Sciatic nerve (tissue), 2 donors: Measurements from ENCODE around the gene NSG2. TPM values are rescaled to one million over a fixed set of nuclear protein-coding genes. Genes with fewer than 3 reads are reported as not detected.
"Not testable (repeated sequence)": the region's sequence is repeated elsewhere in the genome, so short reads cannot be mapped to it uniquely, and the experiment has no call there.

ENCODE experiments used
- ATAC-seq: fragments of 200-7000 bp; cut with Tn5 transposase; one replicate; pipeline ENCODE4 v1.9.1; 2020; ENCODE audit warnings: mild to moderate bottlenecking, moderate library complexity
- DNase-seq: peaks from one replicate; pipeline ENCODE4 v3.0.0-alpha.2; 2020; ENCODE audit warnings: low spot score
- intact Hi-C: fragments of 100-400 bp; cut with DNase I; formaldehyde crosslinking; loops from one replicate; pipeline ENCODE4 v1.14.2; 2022
- total RNA-seq: library from RNA; stranded (reverse); fragmentation: NEBNext Ultra II Directional; extraction: Animal tissue kit (Norgen Biotek cat#: 25700); gene quantifications from one replicate; pipeline ENCODE4 v1.2.1, GENCODE V29; 2021
- donor health status: DM: no; HTN: no; CAD: no.
- donor health status: DM: no; HTN: no; CAD: no.

Gene NSG2
- total RNA-seq, 1 donor from 2014 or later = not detected

- no peak for DNase-seq
- intact Hi-C loops = no loop called here
- no peak for ATAC-seq
Observed at GRCh38 chr5:174145091-174145490, 99.6 kb downstream of the NSG2 start.

GRCh38 chr5:174145821-174146220 is 100.3 kb downstream of the NSG2 start:
- ATAC-seq (no peak), DNase-seq (no peak)
- intact Hi-C loops = no loop called here

- DNase-seq (no peak), ATAC-seq (no peak)
- intact Hi-C loops = no loop called here
Observed at GRCh38 chr5:174146556-174146955, 101.0 kb downstream of the NSG2 start.

- ATAC-seq, DNase-seq, intact Hi-C loops: not testable (repeated sequence)
Observed at GRCh38 chr5:174147012-174147411, 101.5 kb downstream of the NSG2 start.

- no peak for ATAC-seq
- no peak for DNase-seq
- intact Hi-C loops = no loop called here
Observed at GRCh38 chr5:174147551-174147950, 102.0 kb downstream of the NSG2 start.

- DNase-seq (no peak), ATAC-seq (no peak)
- intact Hi-C loops = no loop called here
Observed at GRCh38 chr5:174148721-174149120, 103.2 kb downstream of the NSG2 start.

- DNase-seq (no peak), ATAC-seq (no peak)
- intact Hi-C loops = no loop called here
Observed at GRCh38 chr5:174149426-174149825, 103.9 kb downstream of the NSG2 start.

GRCh38 chr5:174149989-174150388 is 104.5 kb downstream of the NSG2 start:
- no peak for ATAC-seq

GRCh38 chr5:174151599-174152181 is 106.2 kb downstream of the NSG2 start:
- intact Hi-C loops = no loop called here
- DNase-seq (no peak), ATAC-seq (no peak)

More at GRCh38 chr5:174149989-174150388, 104.5 kb downstream of the NSG2 start:
- intact Hi-C loops = no loop called here
- DNase-seq = no peak

- no peak for DNase-seq
- no peak for ATAC-seq
- intact Hi-C loops = no loop called here
Observed at GRCh38 chr5:174154559-174154958, 109.1 kb downstream of the NSG2 start.

GRCh38 chr5:174155281-174155680 is 109.8 kb downstream of the NSG2 start:
- no peak for DNase-seq
- ATAC-seq = no peak
- intact Hi-C loops = no loop called here

GRCh38 chr5:174155706-174156105 is 110.2 kb downstream of the NSG2 start:
- intact Hi-C loops = no loop called here
- DNase-seq (no peak), ATAC-seq (no peak)

- ATAC-seq = no peak
- DNase-seq = no peak
- intact Hi-C loops = no loop called here
Observed at GRCh38 chr5:174157048-174157447, 111.5 kb downstream of the NSG2 start.

Other genes starting within 250 kb of the NSG2 start
- 42.2 TPM for gene CPEB4, start 157.4 kb upstream of the NSG2 start, total RNA-seq
- not detected for gene C5orf47, start 56.5 kb upstream of the NSG2 start, total RNA-seq